ENCODE measurements around the gene CSRNP3. TPM values are rescaled to one million over a fixed set of nuclear protein-coding genes. Genes with fewer than 3 reads are reported as not detected.

Gene CSRNP3
- total RNA-seq, 1 experiment from 2014 or later = 0.05 TPM

DNA sequence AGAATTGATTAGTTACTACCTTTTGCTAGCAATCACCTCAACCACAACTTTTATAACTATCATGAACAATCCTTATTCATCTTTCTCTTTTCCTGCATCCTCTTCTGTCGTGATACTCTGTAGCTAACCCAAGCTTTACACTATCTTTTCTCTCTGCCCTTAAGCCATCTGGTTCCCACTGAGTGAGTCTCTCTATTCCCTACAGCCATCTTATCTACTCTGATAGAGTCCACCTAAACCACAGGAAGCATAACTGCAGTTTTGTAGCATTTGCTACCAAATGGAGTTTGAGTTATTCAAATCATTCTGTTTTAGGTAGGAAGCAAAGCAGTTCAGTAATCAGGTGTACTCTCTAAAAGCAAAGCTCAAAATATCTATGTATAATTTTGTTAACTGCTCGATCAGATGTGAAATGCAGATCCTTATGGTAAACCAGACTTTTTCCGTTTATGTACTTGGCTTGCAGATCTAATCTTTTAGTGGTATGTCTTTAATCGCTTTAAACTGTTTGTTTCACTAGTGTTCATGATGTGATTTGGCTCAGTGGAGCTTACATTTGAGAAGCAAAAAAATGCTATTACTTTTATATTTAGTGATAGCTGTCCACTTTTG, 91.0 kb downstream of the CSRNP3 start (continued):
- TF ChIP-seq, protein P1, sequence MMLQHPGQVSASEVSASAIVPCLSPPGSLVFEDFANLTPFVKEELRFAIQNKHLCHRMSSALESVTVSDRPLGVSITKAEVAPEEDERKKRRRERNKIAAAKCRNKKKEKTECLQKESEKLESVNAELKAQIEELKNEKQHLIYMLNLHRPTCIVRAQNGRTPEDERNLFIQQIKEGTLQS (IDR thresholded peaks at IDR 0.05) = no peak
- TF ChIP-seq YY1 (IDR thresholded peaks at IDR 0.05; ENCODE audit: extremely low read depth, insufficient replicate concordance, low read depth, low read length) (no peak), JUND (IDR thresholded peaks at IDR 0.05) (no peak)

- ATAC-seq (no peak), DNase-seq (ENCODE audit: low read depth, low spot score) (no peak)
- no peak for TF ChIP-seq TCF7L2 (IDR thresholded peaks at IDR 0.05; ENCODE audit: borderline replicate concordance, extremely low read depth, insufficient read depth, insufficient read length)
- TF ChIP-seq, protein P2, sequence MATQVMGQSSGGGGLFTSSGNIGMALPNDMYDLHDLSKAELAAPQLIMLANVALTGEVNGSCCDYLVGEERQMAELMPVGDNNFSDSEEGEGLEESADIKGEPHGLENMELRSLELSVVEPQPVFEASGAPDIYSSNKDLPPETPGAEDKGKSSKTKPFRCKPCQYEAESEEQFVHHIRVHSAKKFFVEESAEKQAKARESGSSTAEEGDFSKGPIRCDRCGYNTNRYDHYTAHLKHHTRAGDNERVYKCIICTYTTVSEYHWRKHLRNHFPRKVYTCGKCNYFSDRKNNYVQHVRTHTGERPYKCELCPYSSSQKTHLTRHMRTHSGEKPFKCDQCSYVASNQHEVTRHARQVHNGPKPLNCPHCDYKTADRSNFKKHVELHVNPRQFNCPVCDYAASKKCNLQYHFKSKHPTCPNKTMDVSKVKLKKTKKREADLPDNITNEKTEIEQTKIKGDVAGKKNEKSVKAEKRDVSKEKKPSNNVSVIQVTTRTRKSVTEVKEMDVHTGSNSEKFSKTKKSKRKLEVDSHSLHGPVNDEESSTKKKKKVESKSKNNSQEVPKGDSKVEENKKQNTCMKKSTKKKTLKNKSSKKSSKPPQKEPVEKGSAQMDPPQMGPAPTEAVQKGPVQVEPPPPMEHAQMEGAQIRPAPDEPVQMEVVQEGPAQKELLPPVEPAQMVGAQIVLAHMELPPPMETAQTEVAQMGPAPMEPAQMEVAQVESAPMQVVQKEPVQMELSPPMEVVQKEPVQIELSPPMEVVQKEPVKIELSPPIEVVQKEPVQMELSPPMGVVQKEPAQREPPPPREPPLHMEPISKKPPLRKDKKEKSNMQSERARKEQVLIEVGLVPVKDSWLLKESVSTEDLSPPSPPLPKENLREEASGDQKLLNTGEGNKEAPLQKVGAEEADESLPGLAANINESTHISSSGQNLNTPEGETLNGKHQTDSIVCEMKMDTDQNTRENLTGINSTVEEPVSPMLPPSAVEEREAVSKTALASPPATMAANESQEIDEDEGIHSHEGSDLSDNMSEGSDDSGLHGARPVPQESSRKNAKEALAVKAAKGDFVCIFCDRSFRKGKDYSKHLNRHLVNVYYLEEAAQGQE (IDR thresholded peaks at IDR 0.05; ENCODE audit: low read depth) = no peak
- no peak for TF ChIP-seq ZFX (IDR thresholded peaks at IDR 0.05)
- TF ChIP-seq POLR2A (IDR thresholded peaks at IDR 0.05; ENCODE audit: borderline replicate concordance, extremely low read depth, insufficient read depth, insufficient read length) = no peak
- no peak for TF ChIP-seq POLR2AphosphoS5 (IDR thresholded peaks at IDR 0.05; ENCODE audit: low read depth, low read length)
- TF ChIP-seq, protein P3, sequence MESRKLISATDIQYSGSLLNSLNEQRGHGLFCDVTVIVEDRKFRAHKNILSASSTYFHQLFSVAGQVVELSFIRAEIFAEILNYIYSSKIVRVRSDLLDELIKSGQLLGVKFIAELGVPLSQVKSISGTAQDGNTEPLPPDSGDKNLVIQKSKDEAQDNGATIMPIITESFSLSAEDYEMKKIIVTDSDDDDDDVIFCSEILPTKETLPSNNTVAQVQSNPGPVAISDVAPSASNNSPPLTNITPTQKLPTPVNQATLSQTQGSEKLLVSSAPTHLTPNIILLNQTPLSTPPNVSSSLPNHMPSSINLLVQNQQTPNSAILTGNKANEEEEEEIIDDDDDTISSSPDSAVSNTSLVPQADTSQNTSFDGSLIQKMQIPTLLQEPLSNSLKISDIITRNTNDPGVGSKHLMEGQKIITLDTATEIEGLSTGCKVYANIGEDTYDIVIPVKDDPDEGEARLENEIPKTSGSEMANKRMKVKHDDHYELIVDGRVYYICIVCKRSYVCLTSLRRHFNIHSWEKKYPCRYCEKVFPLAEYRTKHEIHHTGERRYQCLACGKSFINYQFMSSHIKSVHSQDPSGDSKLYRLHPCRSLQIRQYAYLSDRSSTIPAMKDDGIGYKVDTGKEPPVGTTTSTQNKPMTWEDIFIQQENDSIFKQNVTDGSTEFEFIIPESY (IDR thresholded peaks at IDR 0.05; ENCODE audit: extremely low read depth, insufficient replicate concordance, low read length) = no peak
- no peak for TF ChIP-seq ELF1 (IDR thresholded peaks at IDR 0.05; ENCODE audit: borderline replicate concordance, low read depth)
- no peak for TF ChIP-seq YY1 (IDR thresholded peaks at IDR 0.05; ENCODE audit: extremely low read depth, insufficient replicate concordance, low read depth, low read length)
- no peak for TF ChIP-seq JUND (IDR thresholded peaks at IDR 0.05)
- TF ChIP-seq, protein P1 (IDR thresholded peaks at IDR 0.05) = no peak
- no peak for TF ChIP-seq SRF (IDR thresholded peaks at IDR 0.05; ENCODE audit: low read depth)
- TF ChIP-seq SP1 (IDR thresholded peaks at IDR 0.05; ENCODE audit: low read depth) = no peak
- TF ChIP-seq CEBPB (IDR thresholded peaks at IDR 0.05; ENCODE audit: low read depth) = no peak
- TF ChIP-seq EZH2 (IDR thresholded peaks at IDR 0.05) = no peak
- TF ChIP-seq MAX (IDR thresholded peaks at IDR 0.05) = no peak
- TF ChIP-seq EGR1 (IDR thresholded peaks at IDR 0.05; ENCODE audit: low read depth) = no peak
- Histone ChIP-seq H2AFZ (ENCODE audit: low read depth, low read length, poor library complexity, severe bottlenecking) (no peak overlapping the region), H3K27me3 (ENCODE audit: insufficient read depth, low read length) (peaks cover 3% of the 10 kb centered on the region; the same call in 1 of the 2 replicates), H3K9ac (ENCODE audit: low read length) (no peak overlapping the region), H3K79me2 (ENCODE audit: insufficient read depth, low read length) (no peaks in the 10 kb centered on the region), H3K4me1 (ENCODE audit: control insufficient read depth in 1 of 2, insufficient read depth in 2 of 2, low read length in 2 of 2) (no peaks in the 10 kb centered on the region), H4K20me1 (ENCODE audit: insufficient read depth) (no peaks in the 10 kb centered on the region), H3K27ac (ENCODE audit: low read depth, low read length) (no peak overlapping the region), H3K9me2 (ENCODE audit: insufficient read depth) (no peaks in the 10 kb centered on the region), H3K9me3 (ENCODE audit: control insufficient read depth in 1 of 2, insufficient read depth in 1 of 2, low read depth in 1 of 2, low read length in 2 of 2) (no peaks in the 10 kb centered on the region), H3K4me3 (replicated peaks in 1 of 2; ENCODE audit: low read depth in 1 of 2, low read length in 2 of 2) (no peak overlapping the region), H3K36me3 (ENCODE audit: control insufficient read depth in 1 of 2, insufficient read depth in 2 of 2, low read length in 2 of 2) (no peaks in the 10 kb centered on the region), H3K4me2 (ENCODE audit: low read length) (no peak overlapping the region)
- intact Hi-C loops (cut with micrococcal nuclease) = loop anchor here (10.0 kb wide), 1 partner anchor 63 kb away; no protein-coding TSS in a partner anchor
- no TSS peak for BruUV-seq (replicated peaks)
- ChIA-PET POLR2A (no interaction called here), RAD21 (ENCODE audit: low non-redundant PET in 1 of 2, low total read pairs in 2 of 2, uncharacterized antibody in 2 of 2, unreplicated experiment in 2 of 2) (no interaction called here), CTCF (no interaction called here)
Measured at GRCh38 chr2:165561516-165561915, 92.0 kb downstream of the CSRNP3 start.
